Measurements from ENCODE around the gene ECSCR. TPM values are rescaled to one million over a fixed set of nuclear protein-coding genes. Genes with fewer than 3 reads are reported as not detected.
A peak's percentile ranks its signal among the peaks of the same experiment; 100 is the strongest.

Gene ECSCR
- total RNA-seq, 2 experiments from 2014 or later = not detected

DNA sequence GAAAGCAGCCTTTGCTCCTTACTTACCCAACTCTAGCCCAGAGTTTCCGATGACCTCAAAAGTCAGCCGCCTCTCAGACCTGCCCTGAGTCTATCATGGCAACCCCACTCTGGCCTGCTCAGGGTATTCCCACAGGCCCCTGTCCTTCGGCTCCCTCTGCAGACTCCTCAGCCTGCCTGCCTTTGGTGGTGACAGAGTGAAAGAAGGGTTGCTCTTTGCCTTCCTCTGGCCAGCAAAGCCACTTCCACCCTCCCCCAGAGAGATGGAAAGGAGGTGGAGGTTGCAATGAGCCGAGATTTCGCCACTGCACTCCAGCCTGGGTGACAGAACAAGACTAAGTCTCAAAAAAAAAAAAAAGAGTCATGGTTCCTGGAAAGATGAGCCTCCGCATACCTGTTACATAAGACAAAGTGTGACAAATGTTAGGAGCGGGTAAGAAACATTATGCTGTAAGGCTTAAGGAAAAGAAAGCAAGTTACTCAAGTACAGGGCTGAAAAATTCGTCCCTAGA, 5.9 kb upstream of the ECSCR start:
- DNase-seq (no peak), ATAC-seq (ENCODE audit: low read depth) (peak; percentile 30)
- POLR2A ChIA-PET = no interaction called here
- Mint-ChIP-seq H3K27me3 (peaks cover 12% of the 10 kb centered on the region), H3K36me3 (no peaks in the 10 kb centered on the region), H3K4me1 (peaks cover 37% of the 10 kb centered on the region), H3K9me3 (no peaks in the 10 kb centered on the region), H3K27ac (peak overlapping the region; percentile 20), H3K4me3 (peak overlapping the region; percentile 21)

DNA sequence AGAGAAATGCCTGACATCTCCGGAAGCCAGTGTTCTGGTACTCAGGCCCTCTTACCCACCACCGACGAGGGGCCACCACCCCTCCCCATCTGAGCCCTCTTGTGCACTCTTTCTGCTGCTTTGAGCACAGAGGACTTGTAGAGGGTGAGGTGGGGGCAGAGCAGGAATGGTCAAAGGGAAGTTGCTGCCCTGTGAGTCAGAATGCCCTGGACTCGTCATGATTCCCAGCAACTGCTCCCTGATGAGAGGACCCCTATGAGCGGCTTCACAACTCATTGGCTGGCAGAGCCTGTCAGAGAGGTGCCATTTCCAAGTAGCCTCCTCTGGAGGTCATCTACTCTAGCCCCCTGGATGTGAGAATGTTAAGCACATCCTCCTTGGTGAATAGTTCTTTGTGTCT, 845 bp downstream of the ECSCR start:
- Mint-ChIP-seq H3K27me3 (peaks cover 20% of the 10 kb centered on the region), H3K4me1 (peaks cover 28% of the 10 kb centered on the region), H3K4me3 (no peak overlapping the region), H3K9me3 (no peaks in the 10 kb centered on the region), H3K27ac (no peak overlapping the region), H3K36me3 (no peaks in the 10 kb centered on the region)
- DNase-seq (no peak), ATAC-seq (ENCODE audit: low read depth) (no peak)
- POLR2A ChIA-PET = interaction anchor here (1.1 kb wide), 1 partner anchor 13 kb away, joined by 4 read pairs; no protein-coding TSS in a partner anchor

DNA sequence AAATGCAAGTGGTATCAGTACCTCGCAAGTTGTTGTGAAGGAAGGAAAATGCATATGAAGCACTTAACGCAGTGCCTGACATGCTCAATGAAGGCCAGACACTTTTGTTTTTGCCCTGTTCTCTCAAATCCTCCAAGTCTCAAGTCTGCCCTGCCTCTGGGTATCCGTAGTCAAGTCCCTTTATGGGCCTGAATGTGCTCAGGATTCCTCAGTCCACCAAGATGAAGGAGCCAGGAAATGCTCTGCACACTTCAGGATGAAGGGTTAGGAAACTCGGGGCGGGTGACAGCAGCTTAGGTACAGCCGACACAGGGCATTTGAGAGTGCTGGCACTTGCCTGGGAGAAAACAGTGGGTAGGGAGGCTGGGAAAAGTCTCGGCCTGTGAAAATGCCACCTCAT, 1.4 kb downstream of the ECSCR start:
- H3K4me1 Mint-ChIP-seq = peaks cover 32% of the 10 kb centered on the region
- H3K27ac Mint-ChIP-seq = no peak overlapping the region
- H3K36me3 Mint-ChIP-seq = no peaks in the 10 kb centered on the region
- no peak overlapping the region for H3K4me3 Mint-ChIP-seq
- POLR2A ChIA-PET = interaction anchor here (1.1 to 2.4 kb wide), 2 partner anchors 9 to 14 kb away, joined by 4 to 8 read pairs; partner anchors contain the start of gene SMIM33
- peaks cover 20% of the 10 kb centered on the region for H3K27me3 Mint-ChIP-seq
- no peaks in the 10 kb centered on the region for H3K9me3 Mint-ChIP-seq
- no peak for ATAC-seq (ENCODE audit: low read depth)
- no peak for DNase-seq

DNA sequence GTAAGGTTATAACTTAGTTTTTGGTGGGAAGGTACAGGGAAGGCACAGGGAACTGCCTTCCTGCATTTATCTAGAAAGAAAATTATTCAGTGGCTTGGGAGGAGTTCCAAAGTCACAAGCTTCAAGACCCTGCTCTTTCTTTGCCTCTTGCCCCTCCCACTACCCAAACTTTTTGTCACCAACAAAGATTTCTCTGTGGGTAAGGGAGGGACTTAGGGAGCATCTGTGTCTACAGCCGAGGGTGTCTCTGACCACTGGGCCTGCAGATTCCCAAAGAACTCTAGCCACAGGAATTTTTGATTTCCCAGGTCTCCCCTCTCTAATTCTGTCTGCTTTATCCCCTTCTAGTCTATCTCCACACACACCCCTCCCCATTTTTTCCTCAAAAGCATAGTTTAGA, 2.1 kb downstream of the ECSCR start:
- POLR2A ChIA-PET = interaction anchor here (2.4 kb wide), 1 partner anchor 10 kb away, joined by 8 read pairs; the partner anchor contains the start of gene SMIM33
- Mint-ChIP-seq H3K27ac (peak overlapping the region; percentile 30), H3K4me1 (peaks cover 32% of the 10 kb centered on the region), H3K36me3 (no peaks in the 10 kb centered on the region), H3K27me3 (peaks cover 20% of the 10 kb centered on the region), H3K4me3 (no peak overlapping the region), H3K9me3 (no peaks in the 10 kb centered on the region)
- DNase-seq = no peak
- ATAC-seq (ENCODE audit: low read depth) = no peak

DNA sequence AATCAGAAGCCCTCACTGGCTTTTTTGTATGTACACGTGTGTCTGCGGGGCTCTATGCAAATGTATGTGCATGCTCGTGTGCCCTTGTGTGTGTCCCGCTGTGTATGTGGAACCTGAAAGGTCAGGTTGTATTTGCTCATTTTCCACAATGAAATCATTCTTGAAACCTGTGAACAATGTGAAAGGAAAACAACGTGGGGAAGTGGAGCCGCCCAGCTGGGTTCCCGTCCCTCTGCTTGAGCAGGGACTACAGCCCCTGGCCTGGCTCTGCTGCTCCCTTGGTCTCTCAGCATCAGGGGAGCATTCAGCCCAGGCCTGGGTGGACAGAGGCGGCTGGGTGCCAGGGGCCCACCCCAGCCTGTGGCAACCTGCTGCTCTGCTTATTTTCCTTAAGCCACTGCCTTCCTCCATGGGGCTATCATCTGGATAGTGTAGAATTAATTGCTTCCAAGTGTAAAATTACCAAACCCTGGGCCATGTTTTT, 3.0 kb downstream of the ECSCR start:
- Mint-ChIP-seq H3K27ac (peak overlapping the region; percentile 56), H3K27me3 (peaks cover 16% of the 10 kb centered on the region), H3K4me3 (no peak overlapping the region), H3K9me3 (no peaks in the 10 kb centered on the region), H3K36me3 (no peaks in the 10 kb centered on the region), H3K4me1 (peaks cover 34% of the 10 kb centered on the region)
- ATAC-seq (ENCODE audit: low read depth) = no peak
- POLR2A ChIA-PET = interaction anchor here (1.5 to 2.6 kb wide), 5 partner anchors 11 to 37 kb away, joined by 3 to 19 read pairs (median 8); partner anchors contain the start of genes DNAJC18, SMIM33 and STING1
- no peak for DNase-seq

DNA sequence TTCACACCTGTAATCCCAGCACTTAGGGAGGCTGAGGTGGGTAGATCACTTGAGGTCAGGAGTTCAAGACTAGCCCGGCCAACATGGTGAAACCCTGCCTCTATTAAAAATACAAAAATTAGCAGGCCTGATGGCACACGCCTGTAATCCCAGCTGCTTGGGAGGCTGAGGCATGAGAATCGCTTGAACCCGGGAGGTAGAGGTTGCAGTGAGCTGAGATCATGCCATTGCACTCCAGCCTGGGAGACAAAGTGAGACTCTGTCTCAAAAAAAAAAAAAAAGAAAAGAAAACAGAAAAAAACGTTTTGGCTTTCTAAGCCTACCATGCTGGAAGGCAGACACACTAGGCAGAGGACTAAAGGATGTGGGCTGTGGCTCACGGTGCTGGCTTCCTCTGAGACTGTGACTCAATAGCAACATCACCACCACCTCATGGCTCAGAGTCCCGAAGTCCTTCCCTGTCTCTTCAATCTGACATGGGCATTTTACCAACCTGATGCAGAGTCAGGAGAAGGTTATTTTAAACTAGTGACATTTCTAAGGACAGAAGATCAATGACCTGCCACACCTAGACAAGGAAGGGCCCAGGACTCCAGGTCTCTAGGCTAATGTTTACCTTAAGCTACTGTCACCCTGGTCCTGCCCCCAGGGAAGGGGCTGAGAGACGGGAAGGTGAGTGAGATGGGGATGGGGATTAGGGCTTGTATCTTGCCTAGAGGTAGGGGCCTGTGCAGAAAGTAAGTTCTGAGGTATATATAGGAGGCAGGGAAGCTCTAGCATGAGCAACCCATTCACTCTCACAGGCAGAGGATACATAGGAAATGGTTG, 3.7 kb downstream of the ECSCR start:
- Mint-ChIP-seq H3K4me1 (peaks cover 40% of the 10 kb centered on the region), H3K27me3 (peaks cover 12% of the 10 kb centered on the region), H3K4me3 (peak overlapping the region; percentile 69), H3K36me3 (no peaks in the 10 kb centered on the region), H3K9me3 (no peaks in the 10 kb centered on the region), H3K27ac (peak overlapping the region; percentile 87)
- POLR2A ChIA-PET = interaction anchor here (0.7 to 2.6 kb wide), 12 partner anchors 11 to 971 kb away, joined by 3 to 19 read pairs (median 6); partner anchors contain the start of genes DNAJC18, SMIM33 and STING1
- DNase-seq = peak; percentile 65
- peak; percentile 96 for ATAC-seq (ENCODE audit: low read depth)

DNA sequence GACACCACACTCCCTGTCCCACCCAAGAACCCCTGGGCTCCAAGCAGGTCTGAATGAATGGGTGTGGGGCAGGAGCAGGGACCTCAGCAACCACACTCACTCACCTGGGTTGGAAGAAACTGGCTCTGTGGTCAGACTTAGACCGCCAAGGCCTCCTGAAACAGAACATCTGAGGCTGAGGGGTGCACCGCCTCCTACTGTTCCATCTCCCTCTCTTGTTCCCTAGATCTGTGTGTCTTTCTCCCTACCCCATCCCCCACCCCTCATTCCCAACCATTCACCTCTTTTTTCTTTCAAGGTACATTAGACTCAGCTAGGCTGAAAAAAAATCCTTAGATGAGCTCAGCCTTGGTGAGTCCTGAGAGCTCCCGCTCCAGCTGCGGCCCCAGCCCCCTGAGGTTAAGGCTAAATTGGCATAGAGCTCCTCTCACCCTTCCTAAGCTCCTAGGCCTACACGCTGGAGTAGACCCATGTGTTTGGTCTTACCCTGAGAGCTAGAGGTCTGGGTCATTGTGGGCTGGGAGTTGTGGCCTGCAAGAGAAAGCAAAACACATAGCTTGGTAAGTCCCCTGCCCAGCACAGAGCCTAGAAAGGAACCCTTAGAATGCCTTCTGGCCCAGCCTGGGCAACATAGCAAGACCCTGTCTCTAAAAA, 4.8 kb downstream of the ECSCR start:
- peak; percentile 53 for DNase-seq
- H3K4me1 Mint-ChIP-seq = peaks cover 43% of the 10 kb centered on the region
- H3K36me3 Mint-ChIP-seq = no peaks in the 10 kb centered on the region
- peak overlapping the region; percentile 54 for H3K4me3 Mint-ChIP-seq
- peak overlapping the region; percentile 75 for H3K27ac Mint-ChIP-seq
- POLR2A ChIA-PET = interaction anchor here (0.6 to 2.6 kb wide), 12 partner anchors 8 to 972 kb away, joined by 3 to 19 read pairs (median 4); partner anchors contain the start of genes DNAJC18, SMIM33 and STING1
- ATAC-seq (ENCODE audit: low read depth) = no peak
- H3K9me3 Mint-ChIP-seq = no peaks in the 10 kb centered on the region
- peaks cover 6% of the 10 kb centered on the region for H3K27me3 Mint-ChIP-seq

DNA sequence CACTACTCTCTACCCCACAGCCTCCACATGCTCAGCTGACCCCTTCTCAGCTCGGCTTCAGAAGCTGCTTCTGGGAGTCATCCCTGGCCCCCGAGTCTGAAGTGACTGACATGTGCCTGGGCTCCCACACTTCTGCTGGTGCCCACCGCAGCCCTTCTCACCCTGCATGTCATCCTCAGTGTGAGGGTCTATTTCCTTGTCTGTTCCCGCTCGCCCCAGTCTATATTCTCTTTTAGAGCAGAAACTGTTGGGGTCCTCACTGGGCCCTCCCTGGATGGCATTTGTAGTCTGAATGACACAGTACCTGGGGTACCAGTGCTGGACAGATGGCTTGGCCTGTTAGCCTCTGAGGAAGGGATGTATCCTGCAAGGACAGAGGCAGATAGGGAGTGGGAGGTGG, 5.3 kb downstream of the ECSCR start:
- H3K4me3 Mint-ChIP-seq = no peak overlapping the region

DNA sequence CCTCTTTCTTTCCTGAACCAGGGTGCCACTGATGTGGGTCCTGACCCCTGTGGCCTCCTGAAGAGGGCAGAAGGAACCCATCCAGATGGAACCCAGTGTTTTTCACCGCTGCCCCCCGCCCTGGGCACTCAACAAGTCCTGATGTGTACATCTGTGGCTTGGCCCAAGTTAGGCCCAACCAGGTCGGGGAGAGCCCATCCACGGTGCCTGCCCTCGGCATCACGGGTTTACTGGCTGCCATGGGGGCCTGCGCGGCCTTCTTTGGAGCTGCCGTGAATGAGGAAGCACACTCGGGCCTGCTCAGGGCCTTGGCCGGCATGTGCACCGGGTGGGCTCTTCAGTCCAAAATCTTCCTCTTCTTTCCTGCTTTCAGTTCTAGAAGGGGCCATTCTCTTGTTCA, 5.8 kb downstream of the ECSCR start:
- Mint-ChIP-seq H3K27me3 (peaks cover under 1% of the 10 kb centered on the region), H3K9me3 (no peaks in the 10 kb centered on the region), H3K4me1 (peaks cover 43% of the 10 kb centered on the region), H3K27ac (no peak overlapping the region), H3K4me3 (no peak overlapping the region), H3K36me3 (no peaks in the 10 kb centered on the region)
- POLR2A ChIA-PET = interaction anchor here (1.2 to 2.0 kb wide), 2 partner anchors 14 to 25 kb away, joined by 7 to 13 read pairs; partner anchors contain the start of genes SMIM33 and STING1
- DNase-seq (no peak), ATAC-seq (ENCODE audit: low read depth) (no peak)

More for the DNA sequence above, 5.3 kb downstream of the ECSCR start:
- H3K36me3 Mint-ChIP-seq = no peaks in the 10 kb centered on the region
- H3K27me3 Mint-ChIP-seq = peaks cover 3% of the 10 kb centered on the region
- H3K27ac Mint-ChIP-seq = peak overlapping the region; percentile 75
- DNase-seq = no peak
- no peaks in the 10 kb centered on the region for H3K9me3 Mint-ChIP-seq
- POLR2A ChIA-PET = interaction anchor here (0.6 to 2.6 kb wide), 5 partner anchors 14 to 254 kb away, joined by 3 to 19 read pairs (median 10); partner anchors contain the start of genes DNAJC18, SMIM33 and STING1
- no peak for ATAC-seq (ENCODE audit: low read depth)
- H3K4me1 Mint-ChIP-seq = peaks cover 43% of the 10 kb centered on the region

DNA sequence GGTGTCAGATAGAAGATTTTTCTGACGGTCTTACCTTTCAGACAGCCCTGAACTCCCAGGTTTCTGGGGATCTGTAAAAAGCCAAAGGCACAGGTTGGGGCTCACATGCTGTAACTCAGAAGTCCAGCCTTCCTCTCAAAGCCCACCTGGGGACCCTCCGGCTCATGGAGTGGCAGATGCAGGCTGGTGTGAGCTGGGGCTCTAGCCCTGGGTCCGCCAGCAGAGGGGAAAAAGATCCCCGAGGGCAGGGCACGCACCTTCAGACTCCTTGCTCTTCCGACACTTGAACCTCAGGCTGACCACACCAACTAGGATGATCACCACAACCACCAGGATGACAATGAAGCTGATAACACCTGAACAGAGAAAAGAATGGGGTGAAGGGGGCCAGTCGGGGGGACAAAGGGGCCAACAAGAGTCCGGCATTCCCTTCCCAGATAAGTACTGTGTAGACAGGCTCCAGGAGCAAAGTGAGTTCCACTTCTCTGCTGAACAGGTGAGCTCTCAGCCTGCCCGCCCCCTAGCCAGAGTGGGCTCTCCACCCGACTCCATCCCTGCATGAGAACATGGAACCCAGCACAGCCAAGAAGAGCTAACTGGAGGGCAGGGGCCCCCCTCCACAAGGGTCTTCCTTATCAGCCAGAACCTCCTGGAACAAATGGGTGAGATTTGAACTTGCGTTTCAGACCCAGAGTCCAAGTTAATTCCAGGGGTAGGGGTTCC, 7.8 kb downstream of the ECSCR start:
- DNase-seq (no peak), ATAC-seq (ENCODE audit: low read depth) (no peak)
- POLR2A ChIA-PET = no interaction called here
- Mint-ChIP-seq H3K27me3 (no peaks in the 10 kb centered on the region), H3K27ac (peak overlapping the region; percentile 62), H3K36me3 (no peaks in the 10 kb centered on the region), H3K4me1 (peaks cover 38% of the 10 kb centered on the region), H3K4me3 (no peak overlapping the region), H3K9me3 (no peaks in the 10 kb centered on the region)

DNA sequence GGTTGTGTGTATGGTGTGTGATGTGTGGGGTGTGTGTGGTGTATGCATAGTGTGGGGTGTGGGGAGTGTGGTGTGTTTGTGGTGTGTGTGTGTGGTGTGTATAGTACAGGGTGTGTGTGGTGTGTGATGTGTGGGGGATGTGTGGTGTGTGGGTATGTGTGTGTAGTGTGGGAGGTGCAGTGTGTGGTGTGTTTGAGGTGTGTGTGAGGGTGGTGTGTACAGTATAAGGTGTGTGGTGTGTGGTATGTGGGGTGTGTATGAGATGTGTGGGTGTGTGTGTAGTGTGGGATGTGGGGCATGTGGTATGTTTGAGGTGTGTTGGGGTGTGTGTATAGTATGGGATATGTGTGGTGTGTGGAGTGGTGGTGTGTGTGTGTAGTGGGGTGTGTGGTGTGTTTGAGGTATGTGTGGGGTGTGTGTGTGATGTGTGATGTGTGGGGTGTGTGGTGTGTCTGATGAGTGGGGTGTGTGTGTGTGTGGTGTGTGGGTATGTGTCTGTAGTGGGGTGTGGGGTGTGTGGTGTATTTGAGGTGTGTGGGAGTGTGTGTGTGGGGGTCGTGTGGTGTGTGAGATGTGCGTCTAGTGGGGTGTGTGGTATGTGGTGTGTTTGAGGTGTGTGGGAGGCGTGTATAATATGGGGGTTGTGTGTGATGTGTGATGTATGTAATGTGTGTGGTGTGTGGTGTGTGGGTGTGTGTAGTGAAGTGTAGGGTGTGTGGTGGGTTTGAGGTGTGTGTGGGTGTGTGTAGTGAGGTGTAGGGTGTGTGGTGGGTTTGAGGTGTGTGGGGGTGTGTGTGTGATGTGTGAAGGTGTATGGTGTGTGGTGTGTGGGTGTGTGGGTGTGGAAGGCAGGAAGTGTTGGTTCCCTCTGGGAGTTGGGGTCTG, 8.6 kb downstream of the ECSCR start:
- POLR2A ChIA-PET = no interaction called here
- H3K4me3 Mint-ChIP-seq = peak overlapping the region; percentile 3
- peak overlapping the region; percentile 62 for H3K27ac Mint-ChIP-seq
- H3K9me3 Mint-ChIP-seq = no peaks in the 10 kb centered on the region
- H3K27me3 Mint-ChIP-seq = peaks cover 3% of the 10 kb centered on the region
- no peak for ATAC-seq (ENCODE audit: low read depth)
- peaks cover 33% of the 10 kb centered on the region for H3K4me1 Mint-ChIP-seq
- peak; percentile 48 for DNase-seq
- H3K36me3 Mint-ChIP-seq = no peaks in the 10 kb centered on the region

Data from activated naive CD8-positive, alpha-beta T cell treated with anti-CD3 and anti-CD28 coated beads, Interleukin-2, amount 10 ng/mL, durations not matched to agents 7 days and 5 days (primary cell).